ENCODE data around the gene ATF6. TPM values are rescaled to one million over a fixed set of nuclear protein-coding genes. Genes with fewer than 3 reads are reported as not detected.

ATF6 gene
- total and polyA plus RNA-seq, 2 of the 4 experiments (the other 2 are of a cell fraction) = 12.2 to 17.6 TPM

GRCh38 chr1:161727256-161727924, 38.7 kb upstream of the ATF6 start:
- Histone ChIP-seq H3K9me1 (ENCODE audit: insufficient read depth, low read length) (peaks cover 13% of the 10 kb centered on the region; the same call in 1 of the 2 replicates), H3K4me2 (ENCODE audit: low read depth, low read length) (peak overlapping the region; percentile 68), H2AK9ac (replicated peaks; ENCODE audit: low read depth, low read length, poor library complexity) (peak overlapping the region; percentile 92), H4K91ac (ENCODE audit: insufficient read depth, low read depth, low read length) (peak overlapping the region; percentile 31; the same call in 1 of the 2 replicates), H4K8ac (ENCODE audit: low read depth in 2 of 2, low read length in 2 of 2) (peak overlapping the region; percentile 65 to 68), H3K27me3 (ENCODE audit: control insufficient read depth, insufficient read depth, low read length) (no peaks in the 10 kb centered on the region), H3K36me3 (ENCODE audit: control insufficient read depth, insufficient read depth, low read length) (no peaks in the 10 kb centered on the region), H2BK15ac (ENCODE audit: low read depth, low read length) (no peak overlapping the region), H3K27ac (ENCODE audit: insufficient read depth, low read length) (peak overlapping the region; percentile 82), H3K23ac (ENCODE audit: low read depth, low read length) (peak overlapping the region; percentile 75; the same call in 1 of the 2 replicates), H3K56ac (ENCODE audit: extremely low read depth, insufficient read depth, low read length) (peak overlapping the region; percentile 7), H4K20me1 (ENCODE audit: insufficient read depth, low read length) (no peaks in the 10 kb centered on the region), H2BK5ac (ENCODE audit: low read depth, low read length, poor library complexity, severe bottlenecking) (peak overlapping the region; percentile 61), H3K9me3 (ENCODE audit: control insufficient read depth, insufficient read depth, low read length) (no peaks in the 10 kb centered on the region), H4K5ac (ENCODE audit: low read depth, low read length) (peak overlapping the region; percentile 53; the same call in 1 of the 2 replicates), H3K79me1 (ENCODE audit: low read depth in 1 of 2, low read length in 2 of 2) (peaks cover 3 to 13% of the 10 kb centered on the region in 2 experiments; a peak in 1 of 4 replicates), H3K4ac (ENCODE audit: low read depth, low read length) (peak overlapping the region; percentile 65), H3K4me1 (ENCODE audit: control insufficient read depth, insufficient read depth, low read length) (peaks cover 3% of the 10 kb centered on the region; the same call in 1 of the 2 replicates), H3K4me3 (ENCODE audit: insufficient read depth, low read depth, low read length) (peak overlapping the region; percentile 98), H3K18ac (ENCODE audit: low read depth, low read length) (peak overlapping the region; percentile 39; the same call in 1 of the 2 replicates), H2AK5ac (ENCODE audit: low read depth, low read length) (peak overlapping the region; percentile 51), H3K14ac (replicated peaks; ENCODE audit: low read depth, low read length) (peak overlapping the region; percentile 26), H2BK120ac (ENCODE audit: low read depth, low read length) (peak overlapping the region; percentile 65), H3K9ac (ENCODE audit: low read depth, low read length) (peak overlapping the region; percentile 74), H2AFZ (replicated peaks; ENCODE audit: low read length, poor library complexity) (peak overlapping the region; percentile 96), H2BK20ac (ENCODE audit: low read depth, low read length) (no peak overlapping the region)
- peak; percentile 0; the same call in 1 of the 2 replicates for ATAC-seq (ENCODE audit: low read depth)
- dilution Hi-C loops (cut with HindIII; ENCODE audit: low sequenced_read_pairs, unreplicated experiment) = no loop called here
- in situ Hi-C loops (cut with MboI; ENCODE audit: low sequenced_read_pairs) = loop anchor here (25.0 kb wide), 1 partner anchor 90 kb away; the partner anchor contains the start of gene FCGR3B
- no peak for TF ChIP-seq CHD1 (IDR thresholded peaks at IDR 0.05; ENCODE audit: low read depth, low read length)
- no peak for TF ChIP-seq RCOR1 (IDR thresholded peaks at IDR 0.05; ENCODE audit: insufficient replicate concordance, low read length)
- no peak for TF ChIP-seq RAD21 (IDR thresholded peaks at IDR 0.05; ENCODE audit: low read length)
- no peak for TF ChIP-seq MAFK (IDR thresholded peaks at IDR 0.05; ENCODE audit: low read depth, low read length)
- peak; percentile 28; the same call in 1 of the 2 replicates for TF ChIP-seq BHLHE40 (IDR thresholded peaks at IDR 0.05; ENCODE audit: low read depth, low read length)
- peak; percentile 64 for TF ChIP-seq POLR2A (IDR thresholded peaks at IDR 0.05; ENCODE audit: low read depth, low read length)
- TF ChIP-seq MXI1 (IDR thresholded peaks at IDR 0.05; ENCODE audit: borderline replicate concordance, low read depth, low read length) = no peak
- TF ChIP-seq, protein P1, sequence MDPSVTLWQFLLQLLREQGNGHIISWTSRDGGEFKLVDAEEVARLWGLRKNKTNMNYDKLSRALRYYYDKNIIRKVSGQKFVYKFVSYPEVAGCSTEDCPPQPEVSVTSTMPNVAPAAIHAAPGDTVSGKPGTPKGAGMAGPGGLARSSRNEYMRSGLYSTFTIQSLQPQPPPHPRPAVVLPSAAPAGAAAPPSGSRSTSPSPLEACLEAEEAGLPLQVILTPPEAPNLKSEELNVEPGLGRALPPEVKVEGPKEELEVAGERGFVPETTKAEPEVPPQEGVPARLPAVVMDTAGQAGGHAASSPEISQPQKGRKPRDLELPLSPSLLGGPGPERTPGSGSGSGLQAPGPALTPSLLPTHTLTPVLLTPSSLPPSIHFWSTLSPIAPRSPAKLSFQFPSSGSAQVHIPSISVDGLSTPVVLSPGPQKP (IDR thresholded peaks at IDR 0.05; ENCODE audit: borderline replicate concordance, low read depth, low read length) = no peak
- no peak for TF ChIP-seq RFX5 (IDR thresholded peaks at IDR 0.05; ENCODE audit: low read depth, low read length)
- no peak for TF ChIP-seq CTCF (conservative IDR thresholded peaks at IDR 0.05; ENCODE audit: low read depth, low read length)
- no peak for TF ChIP-seq MAZ (IDR thresholded peaks at IDR 0.05; ENCODE audit: borderline replicate concordance, low read depth, low read length)
- DNase-seq = peak; percentile 84
- ChIA-PET POLR2A (ENCODE audit: unreplicated experiment) (interaction anchor here (0.7 kb wide), 1 partner anchor 197 kb away, joined by 4 read pairs; no protein-coding TSS in a partner anchor), CTCF (interaction anchor here (0.7 to 2.0 kb wide), 3 partner anchors 12 to 556 kb away, joined by 3 to 8 read pairs (median 6); no protein-coding TSS in a partner anchor)
- BruUV-seq (replicated peaks) = no TSS peak
- intact Hi-C loops (cut with micrococcal nuclease) = no loop called here
- 2% methylated on average over 12 of the region's 38 CpGs; no CpG with 5 or more reads in 1 of the 2 experiments for WGBS, 2 experiments (ENCODE audit: extremely low coverage in 2 of 2, insufficient read length in 1 of 2)
